ENCODE measurements around the gene PFN1.

Gene PFN1

GRCh38 chr17:4948166-4948930, at the start of gene PFN1:
PFN1 (minus strand) TSS chr17:4948530; CDS start chr17:4948394, 136 bp downstream.
- DNase-seq = peak; percentile 75 to 83

GRCh38 chr17:4997302-4998026, 49.1 kb upstream of the PFN1 start, which contains the start of the genes INCA1 and KIF1C:
INCA1 (minus strand) TSS chr17:4997522; CDS start chr17:4994437, 3,085 bp downstream.
KIF1C (plus strand) TSS chr17:4997950; CDS start chr17:5000247, 2,297 bp downstream.
- DNase-seq = peak; percentile 93

- no peak for DNase-seq
These were observed 45.8 kb upstream of the PFN1 start for GRCh38 chr17:4994081-4994595.

GRCh38 chr17:4987767-4988567, 39.6 kb upstream of the PFN1 start:
- no peak for DNase-seq

GRCh38 chr17:4986951-4987766, 38.8 kb upstream of the PFN1 start, which contains the start of gene CAMTA2:
CAMTA2 (minus strand) TSS chr17:4987675; CDS start chr17:4986222, 1,453 bp downstream.
- peak; percentile 80 to 86 for DNase-seq

GRCh38 chr17:4986403-4986802, 38.1 kb upstream of the PFN1 start:
- DNase-seq = no peak

- no peak for DNase-seq
These were observed 34.0 kb upstream of the PFN1 start for GRCh38 chr17:4982305-4982704.

GRCh38 chr17:4980644-4981216, 32.4 kb upstream of the PFN1 start:
- no peak for DNase-seq

GRCh38 chr17:4978726-4979125, 30.4 kb upstream of the PFN1 start:
- peak in 1 of 2 donors; percentile 17 for DNase-seq

GRCh38 chr17:4974115-4974670, 25.9 kb upstream of the PFN1 start:
- no peak for DNase-seq

- DNase-seq = no peak
These were observed 25.2 kb upstream of the PFN1 start for GRCh38 chr17:4973256-4974114.

GRCh38 chr17:4972752-4973151, 24.4 kb upstream of the PFN1 start:
- no peak for DNase-seq

GRCh38 chr17:4972322-4972721, 24.0 kb upstream of the PFN1 start:
- no peak for DNase-seq

- no peak for DNase-seq
These were observed 23.5 kb upstream of the PFN1 start for GRCh38 chr17:4971826-4972225.

- no peak for DNase-seq
These were observed 21.9 kb upstream of the PFN1 start for GRCh38 chr17:4970273-4970672.

GRCh38 chr17:4969551-4970173, 21.3 kb upstream of the PFN1 start:
- DNase-seq = no peak

- DNase-seq = no peak
These were observed 20.8 kb upstream of the PFN1 start for GRCh38 chr17:4969047-4969550.

- DNase-seq = no peak
These were observed 20.2 kb upstream of the PFN1 start for GRCh38 chr17:4968486-4969046.

Measured in hippocampal formation (tissue), 2 donors.